Jurkat, Clone E6-1 (cell line): ENCODE data around the gene ULK1.
"Not testable (repeated sequence)": the region's sequence is repeated elsewhere in the genome, so short reads cannot be mapped to it uniquely, and the experiment has no call there.

ENCODE experiments used
- DNase-seq: peaks from one replicate; pipeline ENCODE4 v3.0.0-alpha.2; 2011; ENCODE audit warnings: low read depth, low spot score
- H3K4me3 ChIP-seq: 2 replicates; pipeline ENCODE4 v1.5.1; 2011; ENCODE audit warnings: mild to moderate bottlenecking, low read length, control low read depth, moderate library complexity

The ULK1 gene

GRCh38 chr12:131882804-131883520 lies 11.5 kb upstream of the ULK1 start:
- DNase-seq = no peak
- H3K4me3 ChIP-seq = no peak overlapping the region

GRCh38 chr12:131883521-131883900 lies 10.9 kb upstream of the ULK1 start:
- no peak overlapping the region for H3K4me3 ChIP-seq
- DNase-seq = no peak

- H3K4me3 ChIP-seq, DNase-seq: not testable (repeated sequence)
Observed at GRCh38 chr12:131885076-131885475, 9.3 kb upstream of the ULK1 start.

- no peak for DNase-seq
- no peak overlapping the region for H3K4me3 ChIP-seq
Observed at GRCh38 chr12:131885543-131886057, 8.8 kb upstream of the ULK1 start.

DNA sequence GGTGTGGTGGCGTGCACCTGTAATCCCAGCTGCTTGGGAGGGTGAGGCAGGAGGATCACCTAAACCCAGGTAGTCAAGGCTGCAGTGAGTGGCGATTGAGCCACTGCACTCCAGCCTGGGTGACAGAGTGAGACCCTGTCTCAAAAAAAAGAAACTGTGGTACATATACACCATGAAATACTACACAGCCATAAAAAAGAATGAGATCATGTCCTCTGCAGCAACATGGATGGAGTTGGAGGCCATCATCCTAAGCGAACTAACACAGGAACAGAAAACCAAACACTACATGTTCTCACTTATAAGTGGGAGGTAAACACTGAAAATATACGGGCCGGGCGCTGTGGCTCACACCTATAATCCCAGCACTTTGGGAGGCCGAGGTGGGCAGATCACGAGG lies 2.7 kb upstream of the ULK1 start:
- not testable (repeated sequence) for H3K4me3 ChIP-seq, DNase-seq

DNA sequence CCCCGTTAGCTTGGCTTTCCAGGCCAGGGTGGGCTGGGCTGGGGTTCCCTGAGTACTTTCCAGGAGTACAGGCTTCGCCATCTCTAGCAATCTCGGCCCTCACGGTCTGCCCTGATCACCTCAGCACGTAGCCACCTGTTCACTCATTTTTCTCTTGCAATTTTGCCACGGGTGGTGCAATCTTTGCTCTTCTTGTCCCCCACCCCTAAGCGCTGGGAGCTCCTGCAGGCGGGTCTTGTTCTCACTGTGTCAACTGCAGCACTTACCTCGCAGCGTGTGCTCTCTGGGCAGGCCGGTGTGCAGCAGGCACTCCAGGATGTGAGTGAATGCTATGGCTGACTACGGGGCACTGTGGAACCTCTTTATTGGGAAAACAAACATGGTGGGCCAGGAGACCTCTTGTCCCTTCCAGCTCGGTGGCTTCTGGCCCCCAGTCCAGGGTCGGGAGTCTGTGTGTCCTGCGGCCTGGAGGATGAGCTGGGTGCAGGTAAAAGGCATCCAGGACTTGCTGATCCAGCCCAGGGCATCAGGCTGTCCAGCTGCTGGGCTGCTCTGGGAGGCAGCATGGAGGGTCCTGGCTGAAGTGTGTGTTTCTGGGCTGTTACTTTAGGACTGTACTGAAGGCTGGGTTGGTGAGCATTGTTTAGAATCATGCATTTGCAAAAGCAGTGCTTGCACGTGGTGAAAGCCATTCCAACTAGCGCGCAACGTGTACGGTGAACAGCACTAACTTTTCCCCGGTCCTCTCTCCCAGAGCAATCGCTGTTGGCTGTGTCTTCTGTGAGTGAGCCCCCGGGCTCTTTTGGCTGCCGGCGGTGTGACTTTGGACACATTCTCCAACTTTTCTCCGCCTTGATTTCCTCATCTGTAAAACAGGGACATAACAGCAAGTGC lies 1.5 kb upstream of the ULK1 start:
- H3K4me3 ChIP-seq = no peak overlapping the region
- DNase-seq = no peak

GRCh38 chr12:131893605-131894312 lies 663 bp upstream of the ULK1 start:
- no peak overlapping the region for H3K4me3 ChIP-seq
- DNase-seq = no peak

DNA sequence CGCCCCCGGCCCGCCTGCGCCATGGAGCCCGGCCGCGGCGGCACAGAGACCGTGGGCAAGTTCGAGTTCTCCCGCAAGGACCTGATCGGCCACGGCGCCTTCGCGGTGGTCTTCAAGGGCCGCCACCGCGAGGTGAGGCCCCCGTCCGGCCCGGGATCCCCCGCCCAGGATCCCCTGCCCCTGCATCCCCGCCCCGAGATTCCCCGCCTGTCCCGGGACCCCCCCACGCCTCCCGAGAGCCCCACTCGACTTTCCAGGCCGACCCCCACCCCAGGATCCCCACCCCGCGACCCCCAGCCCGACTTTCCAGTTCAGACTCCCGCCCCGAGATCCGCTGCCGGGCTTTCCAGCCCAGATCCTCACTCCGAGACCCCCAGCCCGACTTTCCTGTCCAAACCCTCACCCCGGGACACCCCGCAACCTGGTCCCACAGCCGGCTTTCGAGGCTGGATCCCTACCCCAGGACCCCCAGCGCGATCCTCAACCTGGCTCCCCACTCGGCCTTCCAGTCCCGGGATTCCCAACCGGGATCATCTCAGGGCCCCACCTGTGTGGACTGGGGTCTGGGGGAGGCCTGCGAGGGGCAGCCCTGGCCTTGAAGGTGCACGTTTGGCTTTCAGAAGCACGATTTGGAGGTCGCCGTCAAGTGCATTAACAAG lies 688 bp downstream of the ULK1 start:
- peak overlapping the region; percentile 67 for H3K4me3 ChIP-seq
- no peak for DNase-seq

- no peak for DNase-seq
Observed at GRCh38 chr12:131895640-131896079, 1.2 kb downstream of the ULK1 start.

GRCh38 chr12:131896080-131896810 lies 1.8 kb downstream of the ULK1 start:
- H3K4me3 ChIP-seq = peak overlapping the region; percentile 67
- DNase-seq = no peak

More at GRCh38 chr12:131895640-131896079, 1.2 kb downstream of the ULK1 start:
- peak overlapping the region; percentile 67 for H3K4me3 ChIP-seq

- peak; percentile 86 for DNase-seq
- peak overlapping the region; percentile 67 for H3K4me3 ChIP-seq
Observed at GRCh38 chr12:131896811-131897270, 2.4 kb downstream of the ULK1 start.

DNA sequence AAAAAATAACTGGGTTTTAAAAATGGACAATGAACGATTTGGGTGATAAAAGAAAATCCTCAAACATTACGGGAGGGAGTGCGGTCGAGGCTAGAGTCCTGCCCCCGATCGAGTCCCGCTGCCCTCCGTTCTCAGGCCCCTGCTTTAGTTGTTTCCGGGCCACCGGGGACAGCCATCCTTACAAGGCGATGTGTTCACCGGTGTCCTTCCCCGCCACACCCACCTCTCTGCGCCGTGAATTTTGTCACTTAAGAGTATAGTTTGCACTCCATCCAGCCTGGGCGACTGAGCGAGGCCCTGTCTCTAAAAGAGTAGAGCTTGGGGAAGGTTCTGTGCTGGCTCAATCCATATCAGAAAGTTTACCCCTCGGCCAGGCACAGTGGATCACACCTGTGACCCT lies 2.9 kb downstream of the ULK1 start:
- no peak overlapping the region for H3K4me3 ChIP-seq
- DNase-seq = no peak

DNA sequence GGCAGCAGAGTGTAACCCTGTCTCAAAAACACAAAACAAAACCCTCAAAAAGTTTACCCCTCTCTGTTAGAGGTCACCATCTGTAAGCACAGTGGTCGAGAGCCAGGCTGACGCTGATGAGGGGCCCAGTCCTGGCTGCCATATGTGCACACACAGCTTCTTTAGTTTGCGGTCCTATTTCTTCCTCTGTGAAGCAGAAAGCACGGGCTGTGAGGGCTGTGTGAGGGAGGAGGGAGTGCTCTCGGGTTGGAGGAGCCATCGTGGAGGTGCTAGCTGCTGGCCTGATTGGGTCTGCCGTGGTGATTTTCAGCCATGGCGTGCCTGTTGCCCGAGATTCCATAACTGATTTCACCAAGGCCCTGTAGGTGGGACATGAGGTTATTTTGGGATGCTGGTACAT lies 3.5 kb downstream of the ULK1 start:
- no peak overlapping the region for H3K4me3 ChIP-seq
- DNase-seq = no peak

DNA sequence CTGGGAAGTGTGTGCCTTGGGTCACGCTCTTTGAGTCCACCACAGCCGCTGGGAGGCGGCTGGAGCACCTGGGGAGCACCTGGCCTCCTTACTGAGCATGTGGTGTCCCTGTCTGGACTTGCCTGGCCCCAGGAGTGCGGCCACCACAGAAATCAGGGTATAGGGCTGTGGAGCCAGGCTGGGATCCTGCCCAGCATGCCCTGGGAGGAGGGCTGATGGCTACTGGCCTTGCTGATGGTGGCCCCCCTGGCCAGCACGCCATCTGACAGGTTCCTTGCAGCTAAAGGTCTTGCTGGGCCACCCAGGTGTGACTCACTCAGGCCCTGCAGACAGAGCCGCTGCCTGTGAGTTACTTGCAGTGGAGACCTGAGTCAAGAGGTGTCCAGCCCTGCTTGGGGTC lies 6.0 kb downstream of the ULK1 start:
- H3K4me3 ChIP-seq = no peak overlapping the region
- no peak for DNase-seq

DNA sequence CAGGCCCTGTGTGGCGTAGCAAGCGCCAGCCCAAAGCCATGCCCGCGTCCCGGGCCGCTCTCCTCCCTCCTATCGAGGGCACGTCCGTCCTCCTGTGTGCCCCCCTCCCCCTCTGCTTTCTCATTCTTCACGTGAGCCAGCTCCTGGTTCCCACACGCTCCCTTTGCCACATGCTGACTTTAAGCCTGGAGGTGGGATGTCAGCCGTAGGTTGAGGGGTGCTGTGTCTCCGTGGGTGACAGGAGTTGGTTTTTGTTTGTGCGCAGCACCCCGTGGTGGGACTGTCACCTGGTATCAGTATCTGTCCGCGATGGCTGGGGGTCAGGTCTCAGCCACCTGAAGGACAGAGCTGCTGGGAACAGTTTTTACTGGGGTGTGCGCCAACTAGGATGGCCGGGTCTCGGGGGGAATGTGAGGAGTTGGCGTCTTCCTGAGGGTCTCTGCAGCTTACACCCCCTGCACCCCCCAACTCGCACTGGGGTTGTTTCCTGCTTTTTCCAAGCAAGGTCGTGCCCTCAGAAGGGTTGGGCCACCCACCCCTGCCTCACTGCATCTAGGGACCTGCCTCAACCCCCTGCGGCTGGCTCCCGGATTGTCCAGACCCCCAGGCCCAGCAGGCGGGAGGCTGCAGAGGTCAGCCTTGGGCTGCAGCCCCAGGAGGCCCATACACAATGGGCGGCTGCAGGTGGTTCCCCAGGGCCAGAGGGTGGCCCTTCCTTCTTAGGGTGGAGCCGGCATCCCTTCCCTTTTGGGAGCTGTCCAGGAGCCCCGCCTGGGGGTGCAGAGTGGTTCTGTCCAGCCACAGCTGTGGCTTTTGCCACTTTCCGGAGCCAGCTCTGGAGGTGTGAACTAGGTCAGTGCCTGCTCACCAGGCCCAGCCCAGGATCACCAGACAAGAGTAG lies 7.3 kb downstream of the ULK1 start:
- H3K4me3 ChIP-seq = no peak overlapping the region
- DNase-seq = no peak

GRCh38 chr12:131902332-131903241 lies 8.2 kb downstream of the ULK1 start:
- no peak for DNase-seq
- H3K4me3 ChIP-seq = no peak overlapping the region
